ENCODE data around the gene OR6C6. TPM values are rescaled to one million over a fixed set of nuclear protein-coding genes. Genes with fewer than 3 reads are reported as not detected.
A peak's percentile ranks its signal among the peaks of the same experiment; 100 is the strongest.

OR6C6 gene
- total and polyA plus RNA-seq, 9 of the 15 experiments (the other 6 are each of a cell fraction or from before 2014, with no cell fraction given), result not detected

DNA sequence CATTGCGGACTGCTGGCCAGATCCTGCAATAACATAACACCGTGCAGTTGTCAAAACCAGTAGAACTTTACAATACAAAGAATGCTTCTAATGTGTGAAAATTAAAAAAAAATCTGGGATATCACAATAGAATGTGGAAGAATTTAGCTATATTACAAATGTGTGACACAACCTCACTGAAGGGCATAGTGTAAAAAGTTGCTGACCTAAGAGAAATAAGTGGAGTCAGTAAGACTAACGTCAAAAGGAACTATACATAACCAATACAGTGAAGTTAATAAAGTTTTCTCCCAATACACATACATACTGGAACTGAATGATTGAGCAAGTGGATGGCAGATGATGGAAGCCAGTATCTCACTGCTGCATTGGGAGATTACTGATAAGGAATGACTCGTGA, 39.5 kb downstream of the OR6C6 start:
- Histone ChIP-seq H3K4me2 (ENCODE audit: insufficient read depth, low read length) (no peak overlapping the region), H3K79me2 (ENCODE audit: control insufficient read depth, insufficient read depth, low read length) (no peaks in the 10 kb centered on the region), H3K9me1 (ENCODE audit: control insufficient read depth, insufficient read depth, low read length) (no peaks in the 10 kb centered on the region), H3K4me3 (no peak overlapping the region), H3K27ac (ENCODE audit: extremely low read depth, low read depth, low read length) (no peak overlapping the region), H4K20me1 (replicated peaks; ENCODE audit: control insufficient read depth, insufficient read depth, low read length) (no peaks in the 10 kb centered on the region), H2AFZ (ENCODE audit: low read depth, low read length) (no peak overlapping the region), H3K27me3 (ENCODE audit: control insufficient read depth in 2 of 2, insufficient read depth in 2 of 2, low read length in 2 of 2) (no peaks in the 10 kb centered on the region), H3K36me3 (ENCODE audit: control insufficient read depth, insufficient read depth, low read length) (no peaks in the 10 kb centered on the region), H3K9ac (ENCODE audit: insufficient read depth in 1 of 2, low read depth in 2 of 2, low read length in 2 of 2) (no peak overlapping the region), H3K4me1 (replicated peaks in 1 of 2; ENCODE audit: control insufficient read depth in 2 of 2, insufficient read depth in 2 of 2, low read length in 2 of 2) (no peaks in the 10 kb centered on the region), H3K9me3 (replicated peaks; ENCODE audit: control insufficient read depth, insufficient read depth, low read depth, low read length) (no peaks in the 10 kb centered on the region)
- ATAC-seq (no peak), DNase-seq (ENCODE audit: extremely low read depth in 1 of 4, low spot score in 3 of 4) (no peak), FAIRE-seq (no peak)
- intact Hi-C loops (cut with micrococcal nuclease), result no loop called here
- BruUV-seq (replicated peaks), result no TSS peak
- in situ Hi-C loops (cut with MboI), result no loop called here
- CTCF ChIA-PET (ENCODE audit: low intra/inter-chr PET ratio), result no interaction called here
- POLR2A ChIA-PET, result no interaction called here
- 1% methylated on average over 4 of the region's 4 CpGs for WGBS (ENCODE audit: insufficient coverage, low coverage, missing lambda C conversion rate)
- TF ChIP-seq RFX1 (IDR thresholded peaks at IDR 0.05), result no peak
- TF ChIP-seq CCNT2 (IDR thresholded peaks at IDR 0.05; ENCODE audit: borderline replicate concordance, extremely low read depth, insufficient read length, low read depth, low read length), result no peak
- TF ChIP-seq TRIM28 (IDR thresholded peaks at IDR 0.05), result no peak
- TF ChIP-seq THRAP3 (IDR thresholded peaks at IDR 0.05; ENCODE audit: borderline replicate concordance), result no peak
- peak; percentile 45; the same call in 1 of the 2 replicates for TF ChIP-seq ZNF316 (IDR thresholded peaks at IDR 0.05)
- no peak for TF ChIP-seq ZKSCAN8 (CRISPR knock-in tag; IDR thresholded peaks at IDR 0.05)
- no peak for TF ChIP-seq AFF1 (IDR thresholded peaks at IDR 0.05; ENCODE audit: low read depth in 1 of 2, partially characterized antibody in 2 of 2)
- TF ChIP-seq MAFF (IDR thresholded peaks at IDR 0.05; ENCODE audit: low read length), result peak; percentile 25; the same call in 1 of the 2 replicates
- TF ChIP-seq SRF (CRISPR knock-in tag; IDR thresholded peaks at IDR 0.05), result no peak
- TF ChIP-seq TEAD2 (tag; IDR thresholded peaks at IDR 0.05), result no peak
- peak; percentile 44; the same call in 1 of the 2 replicates for TF ChIP-seq MAFK (IDR thresholded peaks at IDR 0.05; ENCODE audit: low read length)
- no peak for TF ChIP-seq HSF4 (CRISPR knock-in tag; IDR thresholded peaks at IDR 0.05; ENCODE audit: borderline replicate concordance)
- TF ChIP-seq HOMEZ (CRISPR knock-in tag; IDR thresholded peaks at IDR 0.05), result no peak

Data from K562 (cell line).